ENCODE results near the gene GAS2. TPM values are rescaled to one million over a fixed set of nuclear protein-coding genes. Genes with fewer than 3 reads are reported as not detected.
"Not testable (repeated sequence)": the region's sequence is repeated elsewhere in the genome, so short reads cannot be mapped to it uniquely, and the experiment has no call there.

Gene GAS2
- total RNA-seq, 2 donors from 2014 or later: 4.2 to 7.0 TPM

DNA sequence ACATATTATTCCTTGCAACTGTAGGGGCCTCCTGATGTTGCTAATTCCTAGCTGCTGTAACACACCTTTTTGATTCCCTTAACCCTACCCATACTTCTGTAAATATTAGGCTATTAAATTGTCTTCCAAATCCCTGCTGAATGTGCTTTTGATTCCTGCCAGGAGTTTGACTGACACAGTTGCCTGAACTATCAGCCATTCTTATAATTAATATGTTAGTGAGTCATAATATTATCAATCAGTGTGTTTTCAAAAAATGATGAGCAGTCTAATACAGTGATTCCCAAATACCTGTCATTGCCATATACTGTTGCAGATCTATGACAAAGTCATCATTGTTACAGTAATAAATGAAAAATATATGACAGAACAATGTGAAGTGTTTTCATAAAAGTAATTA lies 24.9 kb upstream of the GAS2 start:
- H3K4me1 ChIP-seq (replicated peaks): no peaks in the 10 kb centered on the region
- TF ChIP-seq POLR2AphosphoS5 (IDR thresholded peaks at IDR 0.05): no peak
- no peak for TF ChIP-seq CTCF (IDR thresholded peaks at IDR 0.05)
- no peak for TF ChIP-seq POLR2A (IDR thresholded peaks at IDR 0.05)
- H3K4me3 ChIP-seq: no peak overlapping the region
- no peaks in the 10 kb centered on the region for H3K36me3 ChIP-seq
- H3K27me3 ChIP-seq (replicated peaks; ENCODE audit: insufficient read depth): no peaks in the 10 kb centered on the region
- no peak overlapping the region for H3K27ac ChIP-seq
- intact Hi-C loops (cut with DNase I): no loop called here
- no peak for DNase-seq (ENCODE audit: low spot score)
- no peaks in the 10 kb centered on the region for H3K9me3 ChIP-seq

- H3K4me3 ChIP-seq; H3K27me3 ChIP-seq (replicated peaks; ENCODE audit: insufficient read depth); DNase-seq (ENCODE audit: low spot score); H3K36me3 ChIP-seq; H3K4me1 ChIP-seq (replicated peaks); intact Hi-C loops (cut with DNase I); H3K9me3 ChIP-seq; H3K27ac ChIP-seq: not testable (repeated sequence)
- 70% methylated on average over 15 of the region's 15 CpGs for WGBS
Measured at GRCh38 chr11:22652346-22652745, 14.1 kb upstream of the GAS2 start.

DNA sequence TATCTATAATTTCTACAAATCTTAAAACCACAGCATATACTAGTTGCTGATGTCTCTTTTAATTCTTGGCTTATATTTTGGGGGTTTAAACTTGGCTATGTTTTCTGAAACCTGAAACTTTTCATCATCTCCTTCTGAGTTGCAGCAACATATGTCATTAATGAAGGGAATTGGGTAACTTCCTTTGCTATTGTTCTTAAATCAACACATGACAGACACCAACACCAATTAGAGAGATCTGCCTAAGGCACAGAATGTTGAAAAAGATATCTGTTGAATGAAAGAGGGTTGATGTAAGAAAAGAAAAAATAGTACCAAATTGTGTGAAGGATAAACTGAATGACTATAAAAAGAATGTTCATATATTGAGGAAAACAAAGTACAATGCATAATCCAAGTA lies 10.3 kb upstream of the GAS2 start:
- H3K27me3 ChIP-seq (replicated peaks; ENCODE audit: insufficient read depth): no peaks in the 10 kb centered on the region
- no peaks in the 10 kb centered on the region for H3K9me3 ChIP-seq
- intact Hi-C loops (cut with DNase I): no loop called here
- no peak overlapping the region for H3K27ac ChIP-seq
- no peaks in the 10 kb centered on the region for H3K4me1 ChIP-seq (replicated peaks)
- no peak overlapping the region for H3K4me3 ChIP-seq
- H3K36me3 ChIP-seq: no peaks in the 10 kb centered on the region
- TF ChIP-seq CTCF (IDR thresholded peaks at IDR 0.05): no peak
- no peak for TF ChIP-seq POLR2A (IDR thresholded peaks at IDR 0.05)
- TF ChIP-seq POLR2AphosphoS5 (IDR thresholded peaks at IDR 0.05): no peak
- DNase-seq (ENCODE audit: low spot score): no peak

GRCh38 chr11:22657101-22657694 lies 9.2 kb upstream of the GAS2 start:
- intact Hi-C loops (cut with DNase I): no loop called here
- Histone ChIP-seq H3K27ac (no peak overlapping the region), H3K4me1 (replicated peaks) (no peaks in the 10 kb centered on the region), H3K36me3 (no peaks in the 10 kb centered on the region), H3K9me3 (no peaks in the 10 kb centered on the region), H3K4me3 (no peak overlapping the region), H3K27me3 (replicated peaks; ENCODE audit: insufficient read depth) (no peaks in the 10 kb centered on the region)
- WGBS: 57% methylated on average over 1 of the region's 1 CpG
- no peak for DNase-seq (ENCODE audit: low spot score)
- TF ChIP-seq POLR2AphosphoS5 (IDR thresholded peaks at IDR 0.05) (no peak), CTCF (IDR thresholded peaks at IDR 0.05) (no peak), POLR2A (IDR thresholded peaks at IDR 0.05) (no peak)

DNA sequence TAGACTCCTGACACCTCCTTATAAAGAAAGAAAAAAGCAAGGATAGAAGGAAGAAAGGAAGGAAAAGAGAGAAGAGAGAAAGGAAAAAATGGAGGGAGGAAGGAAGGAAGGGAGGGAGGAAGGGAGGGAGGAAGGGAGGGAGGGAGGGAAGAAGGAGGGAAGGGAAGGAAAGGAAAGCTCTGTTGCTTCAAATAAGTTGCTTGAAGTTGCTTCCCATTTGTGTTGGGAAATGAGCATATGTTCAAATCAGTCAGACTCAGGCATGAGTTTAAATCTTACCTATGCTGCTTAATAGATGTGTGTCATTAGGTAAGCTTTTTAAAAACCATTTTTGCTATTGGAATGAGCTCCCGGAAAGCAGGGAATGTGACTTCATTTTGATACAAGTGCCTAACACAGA lies 6.6 kb upstream of the GAS2 start:
- no peak for DNase-seq (ENCODE audit: low spot score)
- 84% methylated on average over 1 of the region's 1 CpG for WGBS
- H3K4me3 ChIP-seq: no peak overlapping the region
- TF ChIP-seq POLR2A (IDR thresholded peaks at IDR 0.05) (no peak), CTCF (IDR thresholded peaks at IDR 0.05) (no peak), POLR2AphosphoS5 (IDR thresholded peaks at IDR 0.05) (no peak)
- no peaks in the 10 kb centered on the region for H3K9me3 ChIP-seq
- intact Hi-C loops (cut with DNase I): no loop called here
- no peaks in the 10 kb centered on the region for H3K4me1 ChIP-seq (replicated peaks)
- no peaks in the 10 kb centered on the region for H3K27me3 ChIP-seq (replicated peaks; ENCODE audit: insufficient read depth)
- H3K27ac ChIP-seq: no peak overlapping the region
- H3K36me3 ChIP-seq: no peaks in the 10 kb centered on the region

Measured in prostate gland (tissue), 2 donors.